Panc1 (cell line): ENCODE results near the gene ARL8A. TPM values are rescaled to one million over a fixed set of nuclear protein-coding genes. Genes with fewer than 3 reads are reported as not detected.

Experiments
- ATAC-seq: fragments of 200-7000 bp; cut with Tn5 transposase; 2 replicates; pipeline ENCODE4 v1.9.1; 2020; ENCODE audit warnings: mild to moderate bottlenecking, moderate library complexity
- BruUV-seq: library from RNA; stranded (reverse); fragments of 400-500 nt; replicated peaks from 2 replicates; lab custom pipeline; 2021; lab: Mats Ljungman, UMichigan
- CTCF ChIA-PET: fragments of 300-600 bp; sonication (Branson Sonifier 250); formaldehyde crosslinking; loops from one replicate; lab custom pipeline; 2022; ENCODE audit warnings: antibody characterized with exemption; lab: Charles Lee
- POLR2A ChIA-PET: fragments of 300-600 bp; sonication (Branson Sonifier 250); formaldehyde crosslinking; loops from one replicate; lab custom pipeline; 2022; ENCODE audit warnings: antibody characterized with exemption; lab: Charles Lee
- DNase-seq: peaks from one replicate; pipeline ENCODE4 v3.0.0-alpha.2; 2010; ENCODE audit warnings: low read depth, low spot score
- H3K27ac ChIP-seq: 2 replicates; pipeline ENCODE4 v1.5.1; 2011; ENCODE audit warnings: mild to moderate bottlenecking, low read length, inconsistent platforms
- H3K27me3 ChIP-seq: fragments of 200-500 bp; sonication (Bioruptor generic); 2 replicates; pipeline ENCODE4 v1.6.0; 2014; ENCODE audit warnings: low read length, inconsistent platforms; ENCODE audit not compliant: control insufficient read depth, insufficient read depth
- H3K36me3 ChIP-seq: fragments of 200-500 bp; sonication (Bioruptor generic); 2 replicates; pipeline ENCODE4 v1.5.1; 2014; ENCODE audit warnings: inconsistent platforms, mild to moderate bottlenecking, low read length, moderate library complexity; ENCODE audit not compliant: control insufficient read depth, insufficient read depth
- H3K4me1 ChIP-seq: 2 replicates; pipeline ENCODE4 v1.5.1; 2011; ENCODE audit warnings: inconsistent platforms, mild to moderate bottlenecking, low read length, moderate library complexity; ENCODE audit not compliant: control insufficient read depth, insufficient read depth
- H3K4me3 ChIP-seq, 2 experiments: 2 replicates each; pipeline ENCODE4 v1.5.1; 2011 to 2012; ENCODE audit warnings: low read depth in 2 of 2, low read length in 2 of 2, mild to moderate bottlenecking in 2 of 2, inconsistent platforms in 1 of 2, moderate library complexity in 1 of 2
- H3K9me3 ChIP-seq: fragments of 200-500 bp; sonication (Bioruptor generic); 2 replicates; pipeline ENCODE4 v1.5.1; 2014; ENCODE audit warnings: low read depth, mild to moderate bottlenecking, inconsistent platforms, low read length, moderate library complexity; ENCODE audit not compliant: control insufficient read depth, insufficient read depth
- CTCF ChIP-seq: fragments of 450-650 bp; IDR thresholded peaks from 2 replicates; pipeline ENCODE4 v1.5.1; 2017; ENCODE audit warnings: mild to moderate bottlenecking
- POLR2AphosphoS5 ChIP-seq: IDR thresholded peaks from 2 replicates; pipeline ENCODE4 v1.6.1; 2012; ENCODE audit warnings: mild to moderate bottlenecking, low read depth, low read length, moderate library complexity
- REST ChIP-seq, 2 experiments: IDR thresholded peaks; 2 replicates each; pipeline ENCODE4 v1.6.1; 2011 to 2012; ENCODE audit warnings: low read depth in 2 of 2, control low read depth in 1 of 2, low read length in 1 of 2, mild to moderate bottlenecking in 1 of 2, moderate library complexity in 1 of 2; ENCODE audit not compliant: insufficient read depth in 1 of 2
- SIN3A ChIP-seq: IDR thresholded peaks from 2 replicates; pipeline ENCODE4 v1.6.1; 2012; ENCODE audit warnings: low read depth, mild to moderate bottlenecking, low read length, moderate library complexity, borderline replicate concordance; ENCODE audit not compliant: insufficient read depth
- TCF7L2 ChIP-seq: IDR thresholded peaks from 2 replicates; pipeline ENCODE4 v1.6.1; 2011; ENCODE audit warnings: mild to moderate bottlenecking, low read depth, low read length, inconsistent platforms
- in situ Hi-C: cut with HindIII; loops from 2 replicates; pipeline ENCODE4 v1.10.0; 2016; ENCODE audit warnings: low sequenced_read_pairs, low pct_unique_long_range_greater_than_20kb
- intact Hi-C: fragments of 100-400 bp; cut with micrococcal nuclease; formaldehyde crosslinking; loops from one replicate; pipeline ENCODE4 v1.10.0; 2022; ENCODE audit not compliant: unreplicated experiment
- total RNA-seq: library from RNA; stranded (reverse); gene quantifications from one replicate; pipeline ENCODE4 v1.2.1, GENCODE V29; 2021; ENCODE audit not compliant: unreplicated experiment

Gene ARL8A
- total RNA-seq, 1 experiment from 2014 or later = 62.6 TPM

- peaks cover 8% of the 10 kb centered on the region for H3K27me3 ChIP-seq
Measured at GRCh38 chr1:202189918-202190715, 45.6 kb upstream of the ARL8A start.

More at GRCh38 chr1:202189918-202190715, 45.6 kb upstream of the ARL8A start:
- no peak overlapping the region for H3K27ac ChIP-seq
- in situ Hi-C loops (no loop called here), intact Hi-C loops (loop anchor here (1.0 to 10.0 kb wide), 2 partner anchors 125 to 525 kb away; partner anchors contain the start of gene SYT2)
- H3K4me1 ChIP-seq = peaks cover 3% of the 10 kb centered on the region
- ATAC-seq = peak; percentile 38
- ChIA-PET CTCF (interaction anchor here (0.6 to 2.2 kb wide), 9 partner anchors 16 to 294 kb away, joined by 3 to 11 read pairs (median 3); no protein-coding TSS in a partner anchor), POLR2A (interaction anchor here (0.7 kb wide), 1 partner anchor 294 kb away, joined by 3 read pairs; no protein-coding TSS in a partner anchor)
- no peak overlapping the region for H3K4me3 ChIP-seq
- no TSS peak for BruUV-seq
- no peak for DNase-seq
- H3K9me3 ChIP-seq = no peaks in the 10 kb centered on the region
- no peaks in the 10 kb centered on the region for H3K36me3 ChIP-seq
- TF ChIP-seq CTCF = peak; percentile 18
- no peak for TF ChIP-seq POLR2AphosphoS5
- no peak for TF ChIP-seq REST (IDR thresholded peaks at IDR 0.05; ENCODE audit: insufficient read depth in 1 of 2, low read depth in 2 of 2, low read length in 1 of 2)
- TF ChIP-seq TCF7L2 = no peak
- no peak for TF ChIP-seq SIN3A
